ENCODE data around the gene MANBA. TPM values are rescaled to one million over a fixed set of nuclear protein-coding genes. Genes with fewer than 3 reads are reported as not detected.

MANBA gene
- 11.2 and 13.2 TPM in 2 replicates for total RNA-seq (2022)
- percentile 66 among the genes with signal in this experiment for Bru-seq, nascent RNA
- BruChase-seq, experiment 1, labeled RNA remaining after a 6-hour chase: percentile 71 among the genes with signal in this experiment
- percentile 68 among the genes with signal in this experiment for BruChase-seq, experiment 2, labeled RNA remaining after a 2-hour chase
- long read RNA-seq, transcript MANBA-201 (17 exons, 3,361 nt): major isoform, 12 of 16 reads
- long read RNA-seq, partial matches to known transcripts: 1 of 16 reads
- long read RNA-seq, other reads (novel, unspliced or antisense): 3 of 16 reads

- H3K4me3 Mint-ChIP-seq (ENCODE audit: unreplicated experiment): peak within 1 kb of the TSS; percentile 90
- BruUV-seq (replicated peaks): no TSS peak
- peak within 1 kb of the TSS; percentile 37 for H3K27ac Mint-ChIP-seq (ENCODE audit: low read depth, unreplicated experiment)
- H3K36me3 Mint-ChIP-seq (ENCODE audit: insufficient read depth, unreplicated experiment): peaks cover 4% of the 10 kb centered on the region
- intact Hi-C loops (cut with micrococcal nuclease): loop anchor here (2.0 to 5.0 kb wide), 2 partner anchors 74 to 138 kb away; no protein-coding TSS in a partner anchor
- ChIA-PET CTCF (interaction anchor here (0.9 to 1.2 kb wide), 3 partner anchors 140 to 247 kb away, joined by 3 to 5 read pairs (median 5); no protein-coding TSS in a partner anchor), POLR2A (interaction anchor here (0.6 to 2.1 kb wide), 29 partner anchors 8 to 1418 kb away, joined by 3 to 59 read pairs (median 4); partner anchors contain the start of genes BDH2 and UBE2D3)
- peaks cover 17% of the 10 kb centered on the region for H3K4me1 Mint-ChIP-seq (ENCODE audit: insufficient read depth, unreplicated experiment)
- no peak for TF ChIP-seq CTCF (IDR thresholded peaks at IDR 0.05; ENCODE audit: unreplicated experiment)
- H3K27me3 Mint-ChIP-seq (ENCODE audit: insufficient read depth, unreplicated experiment): no peaks in the 10 kb centered on the region
- no peaks in the 10 kb centered on the region for H3K9me3 Mint-ChIP-seq (ENCODE audit: unreplicated experiment)
- DNase-seq (ENCODE audit: unreplicated experiment): peak; percentile 84
Observed at GRCh38 chr4:102760645-102761295, at the start of gene MANBA. Gene MANBA, minus strand, starts transcription at chr4:102760968. Its CDS starts 74 bp downstream, at chr4:102760894.

- Mint-ChIP-seq H3K27ac (ENCODE audit: low read depth, unreplicated experiment) (peak overlapping the region; percentile 88), H3K4me1 (ENCODE audit: insufficient read depth, unreplicated experiment) (peaks cover 46% of the 10 kb centered on the region), H3K27me3 (ENCODE audit: insufficient read depth, unreplicated experiment) (no peaks in the 10 kb centered on the region), H3K4me3 (ENCODE audit: unreplicated experiment) (peak overlapping the region; percentile 41), H3K36me3 (ENCODE audit: insufficient read depth, unreplicated experiment) (peaks cover 96% of the 10 kb centered on the region), H3K9me3 (ENCODE audit: unreplicated experiment) (no peaks in the 10 kb centered on the region)
- no peak for TF ChIP-seq CTCF (IDR thresholded peaks at IDR 0.05; ENCODE audit: unreplicated experiment)
- no TSS peak for BruUV-seq (replicated peaks)
- no peak for DNase-seq (ENCODE audit: unreplicated experiment)
- intact Hi-C loops (cut with micrococcal nuclease): no loop called here
- POLR2A ChIA-PET: interaction anchor here (0.7 to 5.2 kb wide), 9 partner anchors 11 to 63 kb away, joined by 3 to 44 read pairs (median 5); partner anchors contain the start of genes CISD2 and UBE2D3
- CTCF ChIA-PET: interaction anchor here (0.7 to 1.6 kb wide), 5 partner anchors 14 to 290 kb away, joined by 3 to 9 read pairs (median 4); partner anchors contain the start of gene BDH2
Observed at GRCh38 chr4:102809691-102810090, 48.9 kb upstream of the MANBA start.

DNA sequence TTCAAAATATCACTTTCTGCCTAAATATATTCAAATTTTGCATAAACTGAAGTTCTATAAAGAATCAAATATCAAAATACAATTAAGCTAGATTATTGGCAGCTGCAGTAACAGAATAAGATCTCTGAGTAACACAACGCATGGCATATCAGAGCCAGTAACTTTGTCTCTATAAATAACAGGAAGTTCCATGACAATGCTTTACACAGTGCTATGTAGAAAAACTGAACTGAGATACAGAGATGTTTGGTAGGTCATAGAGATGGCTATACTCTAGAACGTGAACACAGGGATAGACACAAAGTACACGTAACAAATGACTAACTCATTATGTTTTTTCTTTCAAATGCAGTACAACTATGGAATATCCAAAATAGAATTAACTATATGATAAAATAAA is 48.4 kb upstream of the MANBA start:
- Mint-ChIP-seq H3K4me3 (ENCODE audit: unreplicated experiment) (no peak overlapping the region), H3K4me1 (ENCODE audit: insufficient read depth, unreplicated experiment) (peaks cover 46% of the 10 kb centered on the region), H3K9me3 (ENCODE audit: unreplicated experiment) (no peaks in the 10 kb centered on the region), H3K36me3 (ENCODE audit: insufficient read depth, unreplicated experiment) (peaks cover 96% of the 10 kb centered on the region), H3K27ac (ENCODE audit: low read depth, unreplicated experiment) (peak overlapping the region; percentile 88), H3K27me3 (ENCODE audit: insufficient read depth, unreplicated experiment) (no peaks in the 10 kb centered on the region)
- ChIA-PET POLR2A (interaction anchor here (0.6 to 5.2 kb wide), 6 partner anchors 11 to 96 kb away, joined by 4 to 44 read pairs (median 6); partner anchors contain the start of genes CISD2 and UBE2D3), CTCF (interaction anchor here (0.6 to 1.6 kb wide), 5 partner anchors 15 to 1670 kb away, joined by 3 to 9 read pairs (median 4); partner anchors contain the start of gene BDH2)
- DNase-seq (ENCODE audit: unreplicated experiment): no peak
- BruUV-seq (replicated peaks): no TSS peak
- intact Hi-C loops (cut with micrococcal nuclease): no loop called here
- no peak for TF ChIP-seq CTCF (IDR thresholded peaks at IDR 0.05; ENCODE audit: unreplicated experiment)

- intact Hi-C loops (cut with micrococcal nuclease): no loop called here
- H3K27ac Mint-ChIP-seq (ENCODE audit: low read depth, unreplicated experiment): peak overlapping the region; percentile 88
- no peaks in the 10 kb centered on the region for H3K27me3 Mint-ChIP-seq (ENCODE audit: insufficient read depth, unreplicated experiment)
- H3K9me3 Mint-ChIP-seq (ENCODE audit: unreplicated experiment): no peaks in the 10 kb centered on the region
- H3K4me1 Mint-ChIP-seq (ENCODE audit: insufficient read depth, unreplicated experiment): peaks cover 44% of the 10 kb centered on the region
- POLR2A ChIA-PET: no interaction called here
- no peak overlapping the region for H3K4me3 Mint-ChIP-seq (ENCODE audit: unreplicated experiment)
- peaks cover 96% of the 10 kb centered on the region for H3K36me3 Mint-ChIP-seq (ENCODE audit: insufficient read depth, unreplicated experiment)
- no peak for TF ChIP-seq CTCF (IDR thresholded peaks at IDR 0.05; ENCODE audit: unreplicated experiment)
- CTCF ChIA-PET: no interaction called here
- DNase-seq (ENCODE audit: unreplicated experiment): no peak
- BruUV-seq (replicated peaks): no TSS peak
Observed at GRCh38 chr4:102808009-102808408, 47.2 kb upstream of the MANBA start.

Data from MCF 10A (cell line).